Activated CD8-positive, alpha-beta T cell treated with anti-CD3 and anti-CD28 coated beads for 36 hours (primary cell): ENCODE measurements around the gene KAT2A. TPM values are rescaled to one million over a fixed set of nuclear protein-coding genes. Genes with fewer than 3 reads are reported as not detected.

Source experiments
- ATAC-seq: fragments of 200-7000 bp; cut with Tn5 transposase; one replicate; pipeline ENCODE4 v1.10.0; 2021; ENCODE audit warnings: mild to moderate bottlenecking, moderate library complexity
- CTCF ChIA-PET: fragments of 350-600 bp; sonication (Branson Sonifier 250); formaldehyde crosslinking; loops from one replicate; lab custom pipeline; 2021; ENCODE audit warnings: antibody characterized with exemption; lab: Charles Lee
- POLR2A ChIA-PET: fragments of 350-600 bp; sonication (Branson Sonifier 250); formaldehyde crosslinking; loops from one replicate; lab custom pipeline; 2021; ENCODE audit warnings: antibody characterized with exemption; lab: Charles Lee
- DNase-seq: peaks from one replicate; pipeline ENCODE4 v3.0.0-alpha.2; 2020
- H3K27ac Mint-ChIP-seq: one replicate; pipeline ENCODE4 v1.8.0; 2021; ENCODE audit warnings: mild to moderate bottlenecking, mixed read lengths
- H3K27me3 Mint-ChIP-seq: one replicate; pipeline ENCODE4 v1.8.0; 2021; ENCODE audit warnings: mixed read lengths
- H3K36me3 Mint-ChIP-seq: one replicate; pipeline ENCODE4 v1.8.0; 2021; ENCODE audit warnings: low read depth, mixed read lengths
- H3K4me1 Mint-ChIP-seq: one replicate; pipeline ENCODE4 v1.8.0; 2021; ENCODE audit warnings: low read depth, mixed read lengths
- H3K4me3 Mint-ChIP-seq: one replicate; pipeline ENCODE4 v1.8.0; 2021; ENCODE audit warnings: mild to moderate bottlenecking, moderate library complexity, mixed read lengths
- H3K9me3 Mint-ChIP-seq: one replicate; pipeline ENCODE4 v1.8.0; 2021; ENCODE audit warnings: mixed read lengths
- CTCF ChIP-seq: fragments of 200-600 bp; IDR thresholded peaks from one replicate; pipeline ENCODE4 v1.8.0; 2022; ENCODE audit warnings: antibody characterized with exemption, mild to moderate bottlenecking
- intact Hi-C: fragments of 100-400 bp; cut with micrococcal nuclease; formaldehyde crosslinking; loops from one replicate; pipeline ENCODE4 v1.10.0; 2022
- total RNA-seq, 2 experiments: library from RNA; stranded (reverse); gene quantifications; one replicate each; pipeline ENCODE4 v1.2.3, GENCODE V29; 2021

Gene KAT2A
- 10 to 100 TPM; 49.2 to 50.2 TPM for total RNA-seq

DNA sequence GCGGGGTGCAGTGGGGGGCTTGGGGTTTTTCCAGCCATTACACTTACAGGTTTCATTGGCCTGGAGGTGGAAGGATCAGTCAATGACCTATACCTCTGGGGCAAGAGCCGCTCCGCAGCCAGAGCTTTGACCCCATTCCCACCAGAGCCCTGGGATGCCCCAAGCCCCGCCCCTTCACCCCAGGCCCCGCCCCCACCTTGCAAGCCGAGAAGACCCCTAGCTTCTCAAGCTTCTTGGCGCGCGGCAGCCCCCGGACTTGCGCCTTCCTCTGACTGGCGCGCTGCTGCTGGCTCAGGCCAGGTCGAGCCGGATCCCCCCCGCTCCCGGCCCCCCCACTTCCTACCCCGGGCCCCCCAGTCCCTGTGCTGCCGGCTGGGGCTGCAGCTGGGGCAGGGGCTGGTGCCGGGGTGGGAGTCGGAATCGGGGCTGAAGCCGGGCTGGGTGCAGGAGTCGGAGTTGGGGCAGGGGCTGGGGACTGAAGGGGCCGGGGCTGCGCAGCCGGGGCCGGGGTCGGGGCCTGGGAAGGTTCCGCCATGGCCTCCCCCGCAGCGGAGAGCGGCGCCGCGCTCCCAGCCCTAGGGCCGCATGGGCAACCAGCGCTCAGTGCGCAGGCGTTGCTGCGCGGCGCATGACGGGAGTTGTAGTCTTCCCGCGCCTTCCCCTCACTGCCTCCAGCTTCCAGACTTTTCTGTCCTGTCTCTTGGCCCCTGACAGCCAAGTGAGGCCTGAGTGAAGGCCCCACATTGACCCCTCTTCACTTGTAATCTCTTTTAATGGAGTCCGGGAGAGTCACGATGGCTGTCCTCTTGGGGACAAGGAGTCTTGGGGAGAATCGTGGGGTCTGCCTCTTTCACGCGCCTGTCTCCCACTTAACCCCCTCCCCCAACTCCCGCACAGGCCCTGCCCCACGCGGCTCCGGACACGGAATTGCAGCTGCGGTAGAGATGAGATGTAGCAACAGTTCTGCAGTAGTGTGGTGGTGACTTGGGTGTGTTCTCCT lies at the start of gene KAT2A:
Gene KAT2A (minus strand): TSS at position 598 of the 1,000 bp plus-strand sequence. CDS start 63 bp downstream, at position 535.
- DNase-seq (peak; percentile 84), ATAC-seq (peak; percentile 87)
- CTCF ChIA-PET, result interaction anchor here (0.7 to 14.3 kb wide), 12 partner anchors 10 to 191 kb away, joined by 3 to 110 read pairs (median 4); partner anchors contain the start of genes DNAJC7, KCNH4, NKIRAS2 and ODAD4
- Mint-ChIP-seq H3K4me1 (peaks cover 30% of the 10 kb centered on the region), H3K9me3 (no peaks in the 10 kb centered on the region), H3K36me3 (peaks cover 32% of the 10 kb centered on the region), H3K4me3 (peak within 1 kb of the TSS; percentile 67), H3K27ac (peak within 1 kb of the TSS; percentile 85), H3K27me3 (no peaks in the 10 kb centered on the region)
- intact Hi-C loops, result no loop called here
- TF ChIP-seq CTCF, result no peak
- POLR2A ChIA-PET, result interaction anchor here (0.5 to 3.9 kb wide), 17 partner anchors 10 to 429 kb away, joined by 3 to 24 read pairs (median 4); partner anchors contain the start of genes CNP and DNAJC7

DNA sequence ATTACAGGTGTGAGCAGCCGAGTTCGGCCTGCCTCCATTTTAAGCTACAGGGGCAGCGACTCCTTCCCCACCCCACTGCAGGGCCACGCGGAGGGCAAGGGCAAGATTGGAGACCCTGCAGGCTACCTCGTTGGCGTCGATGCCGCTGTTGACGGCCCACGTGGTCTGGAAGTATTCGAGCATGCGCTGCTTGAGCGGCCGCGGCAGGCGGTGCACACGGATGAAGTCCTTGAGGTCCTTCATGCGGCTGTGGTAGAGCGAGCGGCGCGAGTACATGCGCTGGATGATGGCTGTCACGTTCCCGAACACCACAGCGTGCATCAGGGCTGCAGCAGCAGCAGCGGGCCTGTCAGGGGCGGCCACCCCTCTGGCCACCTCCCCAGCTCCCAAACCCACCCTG lies 48.2 kb upstream of the KAT2A start:
- POLR2A ChIA-PET, result interaction anchor here (0.7 to 2.8 kb wide), 2 partner anchors 9 to 243 kb away, joined by 3 to 7 read pairs; no protein-coding TSS in a partner anchor
- intact Hi-C loops, result no loop called here
- CTCF ChIA-PET, result no interaction called here
- no peak for TF ChIP-seq CTCF
- Mint-ChIP-seq H3K9me3 (no peaks in the 10 kb centered on the region), H3K27me3 (no peaks in the 10 kb centered on the region), H3K4me1 (no peaks in the 10 kb centered on the region), H3K36me3 (no peaks in the 10 kb centered on the region), H3K4me3 (no peak overlapping the region), H3K27ac (no peak overlapping the region)
- ATAC-seq, result no peak
- DNase-seq, result no peak

- Mint-ChIP-seq H3K27me3 (no peaks in the 10 kb centered on the region), H3K4me3 (no peak overlapping the region), H3K4me1 (no peaks in the 10 kb centered on the region), H3K27ac (no peak overlapping the region), H3K9me3 (no peaks in the 10 kb centered on the region), H3K36me3 (no peaks in the 10 kb centered on the region)
- DNase-seq (no peak), ATAC-seq (no peak)
- no peak for TF ChIP-seq CTCF
- CTCF ChIA-PET, result no interaction called here
- intact Hi-C loops, result no loop called here
- POLR2A ChIA-PET, result interaction anchor here (2.8 kb wide), 1 partner anchor 11 kb away, joined by 7 read pairs; no protein-coding TSS in a partner anchor
Measured at GRCh38 chr17:42167807-42168206, 46.6 kb upstream of the KAT2A start.

GRCh38 chr17:42166196-42166763 lies 45.1 kb upstream of the KAT2A start:
- CTCF ChIA-PET, result no interaction called here
- ATAC-seq (no peak), DNase-seq (no peak)
- Mint-ChIP-seq H3K36me3 (no peaks in the 10 kb centered on the region), H3K4me3 (no peak overlapping the region), H3K4me1 (no peaks in the 10 kb centered on the region), H3K9me3 (no peaks in the 10 kb centered on the region), H3K27ac (no peak overlapping the region), H3K27me3 (no peaks in the 10 kb centered on the region)
- no peak for TF ChIP-seq CTCF
- POLR2A ChIA-PET, result interaction anchor here (0.6 kb wide), 1 partner anchor 123 kb away, joined by 3 read pairs; the partner anchor contains the start of gene STAT5A
- intact Hi-C loops, result no loop called here
